ENCODE results near the gene SSBP4.

The SSBP4 gene

GRCh38 chr19:18469069-18469846, 50.1 kb downstream of the SSBP4 start:
- DNase-seq (ENCODE audit: low read depth) = peak; percentile 66

GRCh38 chr19:18470787-18471186, 51.6 kb downstream of the SSBP4 start:
- DNase-seq (ENCODE audit: low read depth) = no peak

GRCh38 chr19:18473003-18473705, 54.0 kb downstream of the SSBP4 start:
- DNase-seq (ENCODE audit: low read depth) = no peak

GRCh38 chr19:18473706-18474087, 54.5 kb downstream of the SSBP4 start:
- no peak for DNase-seq (ENCODE audit: low read depth)

GRCh38 chr19:18474366-18474887, 55.2 kb downstream of the SSBP4 start:
- no peak for DNase-seq (ENCODE audit: low read depth)

- DNase-seq (ENCODE audit: low read depth) = no peak
These were observed 55.8 kb downstream of the SSBP4 start for GRCh38 chr19:18475004-18475453.

- no peak for DNase-seq (ENCODE audit: low read depth)
These were observed 56.6 kb downstream of the SSBP4 start for GRCh38 chr19:18475762-18476331.

- DNase-seq (ENCODE audit: low read depth) = no peak
These were observed 57.4 kb downstream of the SSBP4 start for GRCh38 chr19:18476507-18477041.

GRCh38 chr19:18477042-18477779, 58.0 kb downstream of the SSBP4 start:
- DNase-seq (ENCODE audit: low read depth) = peak; percentile 43

GRCh38 chr19:18477974-18478373, 58.8 kb downstream of the SSBP4 start:
- no peak for DNase-seq (ENCODE audit: low read depth)

- peak; percentile 97 for DNase-seq (ENCODE audit: low read depth)
These were observed 59.5 kb downstream of the SSBP4 start for GRCh38 chr19:18478545-18479311.

- DNase-seq (ENCODE audit: low read depth) = peak; percentile 94
These were observed 61.0 kb downstream of the SSBP4 start for GRCh38 chr19:18480006-18480691.

- DNase-seq (ENCODE audit: low read depth) = no peak
These were observed 62.5 kb downstream of the SSBP4 start for GRCh38 chr19:18481505-18482222.

GRCh38 chr19:18483119-18483890, 64.1 kb downstream of the SSBP4 start:
- no peak for DNase-seq (ENCODE audit: low read depth)
